Liver (tissue), 9 donors: ENCODE results near the gene LAPTM4A. TPM values are rescaled to one million over a fixed set of nuclear protein-coding genes. Genes with fewer than 3 reads are reported as not detected.
"Not testable (repeated sequence)": the region's sequence is repeated elsewhere in the genome, so short reads cannot be mapped to it uniquely, and the experiment has no call there.

Experiments used
- DNase-seq: peaks from one replicate; pipeline ENCODE4 v3.0.0-alpha.2; 2017; ENCODE audit warnings: low spot score
- H3K27ac ChIP-seq, 2 donors: one replicate each; pipeline ENCODE4 v1.7.0; 2013; ENCODE audit warnings: inconsistent platforms in 2 of 2, low read length in 2 of 2, control low read depth in 1 of 2, low read depth in 1 of 2, mild to moderate bottlenecking in 1 of 2
- H3K27me3 ChIP-seq, 4 donors: one replicate each; pipeline versions ENCODE4 v1.6.1 to v1.7.0; 2013; ENCODE audit warnings: low read length in 3 of 4, inconsistent platforms in 1 of 4, mild to moderate bottlenecking in 1 of 4, moderate library complexity in 1 of 4; ENCODE audit not compliant: control insufficient read depth in 4 of 4, insufficient read depth in 4 of 4
- H3K36me3 ChIP-seq, 4 donors: one replicate each; pipeline versions ENCODE4 v1.6.1 to v1.7.0; 2013; ENCODE audit warnings: low read length in 3 of 4, mild to moderate bottlenecking in 3 of 4, low read depth in 1 of 4, moderate library complexity in 1 of 4; ENCODE audit not compliant: control insufficient read depth in 4 of 4, insufficient read depth in 3 of 4
- H3K4me1 ChIP-seq, 4 donors: one replicate each; pipeline versions ENCODE4 v1.6.1 to v1.7.0; 2013; ENCODE audit warnings: low read length in 3 of 4, mild to moderate bottlenecking in 3 of 4, moderate library complexity in 1 of 4; ENCODE audit not compliant: control insufficient read depth in 4 of 4, insufficient read depth in 4 of 4
- H3K4me3 ChIP-seq, 3 donors: one replicate each; pipeline versions ENCODE4 v1.6.1 to v1.7.0; 2013; ENCODE audit warnings: low read length in 3 of 3, control low read depth in 1 of 3, low read depth in 1 of 3, mild to moderate bottlenecking in 1 of 3
- H3K9ac ChIP-seq, 2 donors: one replicate each; pipeline ENCODE4 v1.7.0; 2013; ENCODE audit warnings: low read length in 2 of 2, mild to moderate bottlenecking in 2 of 2, moderate library complexity in 2 of 2, control low read depth in 1 of 2, low read depth in 1 of 2
- H3K9me3 ChIP-seq, 4 donors: one replicate each; pipeline versions ENCODE4 v1.6.1 to v1.7.0; 2013; ENCODE audit warnings: low read length in 3 of 4; ENCODE audit not compliant: control insufficient read depth in 4 of 4
- FOXA1 ChIP-seq: IDR thresholded peaks from 2 replicates; pipeline ENCODE4 v1.6.1; 2016; ENCODE audit warnings: antibody characterized with exemption
- FOXA2 ChIP-seq: IDR thresholded peaks from 2 replicates; pipeline ENCODE4 v1.6.1; 2016; ENCODE audit warnings: antibody characterized with exemption
- HNF4A ChIP-seq, 2 donors: conservative IDR thresholded peaks; 2 replicates each; pipeline ENCODE4 v1.6.1; 2016; ENCODE audit warnings: antibody characterized with exemption in 2 of 2, mild to moderate bottlenecking in 2 of 2
- HNF4G ChIP-seq: IDR thresholded peaks from 2 replicates; pipeline ENCODE4 v1.6.1; 2016; ENCODE audit warnings: antibody characterized with exemption
- NR2F2 ChIP-seq: IDR thresholded peaks from 2 replicates; pipeline ENCODE4 v1.6.1; 2016; ENCODE audit warnings: antibody characterized with exemption
- RXRA ChIP-seq, 2 donors: IDR thresholded peaks; 2 replicates each; pipeline ENCODE4 v1.6.1; 2017 to 2018; ENCODE audit warnings: antibody characterized with exemption in 2 of 2, mild to moderate bottlenecking in 1 of 2
- TAF1 ChIP-seq: conservative IDR thresholded peaks from 2 replicates; pipeline ENCODE4 v1.6.1; 2016; ENCODE audit warnings: antibody characterized with exemption, mild to moderate bottlenecking
- WGBS: extraction: QIAGEN DNeasy Blood & Tissue Kit; methylation state at CpG from one replicate; pipeline ENCODE4 v1.1.7; 2013; 5-methylcytosine and 5-hydroxymethylcytosine counted together
- polyA plus RNA-seq, 2 donors: library from polyadenylated mRNA; stranded (reverse) in 1 of 2; unstranded in 1 of 2; fragments of 200-250 nt in 1 of 2; fragments of >200 nt in 1 of 2; fragmentation: Nextera tagmentation in 1 of 2; extraction: Ambion mirVana in 1 of 2; gene quantifications; one replicate each; pipeline versions ENCODE4 v1.2.1 to v1.2.3, GENCODE V29; 2013 to 2015
- total RNA-seq, 2 donors: library from RNA; depleted of rRNA; stranded (reverse); fragments of >200 nt; gene quantifications; one replicate each; pipeline ENCODE4 v1.2.3, GENCODE V29; 2014
- TF ChIP-seq, protein P1 (sequence below): IDR thresholded peaks from 2 replicates; pipeline ENCODE4 v1.6.1; 2016; ENCODE audit warnings: antibody characterized with exemption, mild to moderate bottlenecking
- TF ChIP-seq, protein P2 (sequence below): IDR thresholded peaks from 2 replicates; pipeline ENCODE4 v1.6.1; 2016; ENCODE audit warnings: antibody characterized with exemption
- TF ChIP-seq, protein P3 (sequence below): IDR thresholded peaks from 2 replicates; pipeline ENCODE4 v1.6.1; 2016; ENCODE audit warnings: antibody characterized with exemption
- TF ChIP-seq, protein P4 (sequence below): fragments of 150-350 bp; IDR thresholded peaks from 2 replicates; pipeline ENCODE4 v1.5.1; 2017; ENCODE audit warnings: improper control_type of control experiment, low read depth, low read length; ENCODE audit not compliant: missing input control
- donor health status: healthy.
- donor health status: healthy.
- donor health status: healthy.
- donor health status: healthy.
- donor health status: healthy.

The LAPTM4A gene
- total and polyA plus RNA-seq, 4 donors: 69.1 to 183 (median 122) TPM

DNA sequence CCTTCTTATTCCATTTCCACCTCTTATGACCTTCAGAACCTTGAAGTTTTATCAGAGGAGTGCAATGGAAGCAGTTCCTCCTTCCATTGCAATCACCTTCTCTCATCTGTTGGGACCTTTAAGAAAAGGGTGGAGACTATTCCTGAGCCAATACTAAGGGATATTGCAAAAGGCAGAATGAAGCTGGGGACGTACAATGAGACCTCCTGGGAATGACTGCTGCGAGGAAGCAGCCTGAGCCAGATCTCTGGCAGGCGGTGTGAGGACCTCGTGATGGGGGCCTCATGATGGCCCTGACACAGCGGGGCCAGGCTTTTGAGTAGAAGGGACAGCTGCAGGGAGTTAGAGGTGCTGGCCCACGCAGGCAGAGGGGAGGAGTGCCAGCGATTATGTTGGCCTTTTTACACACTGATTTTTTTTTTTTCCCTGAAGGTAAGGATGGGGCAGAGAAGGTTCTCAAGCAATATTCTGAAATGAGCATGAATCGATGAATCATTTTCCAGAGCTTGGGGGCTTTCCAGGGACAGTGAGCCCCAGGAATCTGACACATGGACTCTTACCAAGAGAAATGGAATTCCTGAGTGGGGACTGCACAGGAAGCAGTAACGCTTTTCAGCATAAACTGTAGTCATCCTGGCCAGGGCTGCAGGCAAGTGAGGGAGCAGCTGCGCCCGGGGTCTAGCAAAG is 40.0 kb upstream of the LAPTM4A start:
- no peak overlapping the region for H3K9ac ChIP-seq
- H3K4me1 ChIP-seq: peaks cover 0 to 25% (median 17%) of the 10 kb centered on the region in 4 donors
- WGBS: 73% methylated on average over 11 of the region's 11 CpGs
- H3K36me3 ChIP-seq: no peaks in the 10 kb centered on the region
- no peak overlapping the region for H3K4me3 ChIP-seq
- no peaks in the 10 kb centered on the region for H3K9me3 ChIP-seq
- H3K27me3 ChIP-seq: no peaks in the 10 kb centered on the region
- no peak overlapping the region for H3K27ac ChIP-seq
- TF ChIP-seq, protein P1, sequence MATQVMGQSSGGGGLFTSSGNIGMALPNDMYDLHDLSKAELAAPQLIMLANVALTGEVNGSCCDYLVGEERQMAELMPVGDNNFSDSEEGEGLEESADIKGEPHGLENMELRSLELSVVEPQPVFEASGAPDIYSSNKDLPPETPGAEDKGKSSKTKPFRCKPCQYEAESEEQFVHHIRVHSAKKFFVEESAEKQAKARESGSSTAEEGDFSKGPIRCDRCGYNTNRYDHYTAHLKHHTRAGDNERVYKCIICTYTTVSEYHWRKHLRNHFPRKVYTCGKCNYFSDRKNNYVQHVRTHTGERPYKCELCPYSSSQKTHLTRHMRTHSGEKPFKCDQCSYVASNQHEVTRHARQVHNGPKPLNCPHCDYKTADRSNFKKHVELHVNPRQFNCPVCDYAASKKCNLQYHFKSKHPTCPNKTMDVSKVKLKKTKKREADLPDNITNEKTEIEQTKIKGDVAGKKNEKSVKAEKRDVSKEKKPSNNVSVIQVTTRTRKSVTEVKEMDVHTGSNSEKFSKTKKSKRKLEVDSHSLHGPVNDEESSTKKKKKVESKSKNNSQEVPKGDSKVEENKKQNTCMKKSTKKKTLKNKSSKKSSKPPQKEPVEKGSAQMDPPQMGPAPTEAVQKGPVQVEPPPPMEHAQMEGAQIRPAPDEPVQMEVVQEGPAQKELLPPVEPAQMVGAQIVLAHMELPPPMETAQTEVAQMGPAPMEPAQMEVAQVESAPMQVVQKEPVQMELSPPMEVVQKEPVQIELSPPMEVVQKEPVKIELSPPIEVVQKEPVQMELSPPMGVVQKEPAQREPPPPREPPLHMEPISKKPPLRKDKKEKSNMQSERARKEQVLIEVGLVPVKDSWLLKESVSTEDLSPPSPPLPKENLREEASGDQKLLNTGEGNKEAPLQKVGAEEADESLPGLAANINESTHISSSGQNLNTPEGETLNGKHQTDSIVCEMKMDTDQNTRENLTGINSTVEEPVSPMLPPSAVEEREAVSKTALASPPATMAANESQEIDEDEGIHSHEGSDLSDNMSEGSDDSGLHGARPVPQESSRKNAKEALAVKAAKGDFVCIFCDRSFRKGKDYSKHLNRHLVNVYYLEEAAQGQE: no peak
- no peak for TF ChIP-seq RXRA (IDR thresholded peaks at IDR 0.05)
- no peak for TF ChIP-seq FOXA1
- TF ChIP-seq, protein P2, sequence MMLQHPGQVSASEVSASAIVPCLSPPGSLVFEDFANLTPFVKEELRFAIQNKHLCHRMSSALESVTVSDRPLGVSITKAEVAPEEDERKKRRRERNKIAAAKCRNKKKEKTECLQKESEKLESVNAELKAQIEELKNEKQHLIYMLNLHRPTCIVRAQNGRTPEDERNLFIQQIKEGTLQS: no peak
- no peak for TF ChIP-seq HNF4G
- no peak for TF ChIP-seq TAF1
- TF ChIP-seq HNF4A (conservative IDR thresholded peaks at IDR 0.05): no peak
- TF ChIP-seq, protein P3, sequence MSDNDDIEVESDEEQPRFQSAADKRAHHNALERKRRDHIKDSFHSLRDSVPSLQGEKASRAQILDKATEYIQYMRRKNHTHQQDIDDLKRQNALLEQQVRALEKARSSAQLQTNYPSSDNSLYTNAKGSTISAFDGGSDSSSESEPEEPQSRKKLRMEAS: no peak
- TF ChIP-seq NR2F2: no peak
- no peak for DNase-seq

DNA sequence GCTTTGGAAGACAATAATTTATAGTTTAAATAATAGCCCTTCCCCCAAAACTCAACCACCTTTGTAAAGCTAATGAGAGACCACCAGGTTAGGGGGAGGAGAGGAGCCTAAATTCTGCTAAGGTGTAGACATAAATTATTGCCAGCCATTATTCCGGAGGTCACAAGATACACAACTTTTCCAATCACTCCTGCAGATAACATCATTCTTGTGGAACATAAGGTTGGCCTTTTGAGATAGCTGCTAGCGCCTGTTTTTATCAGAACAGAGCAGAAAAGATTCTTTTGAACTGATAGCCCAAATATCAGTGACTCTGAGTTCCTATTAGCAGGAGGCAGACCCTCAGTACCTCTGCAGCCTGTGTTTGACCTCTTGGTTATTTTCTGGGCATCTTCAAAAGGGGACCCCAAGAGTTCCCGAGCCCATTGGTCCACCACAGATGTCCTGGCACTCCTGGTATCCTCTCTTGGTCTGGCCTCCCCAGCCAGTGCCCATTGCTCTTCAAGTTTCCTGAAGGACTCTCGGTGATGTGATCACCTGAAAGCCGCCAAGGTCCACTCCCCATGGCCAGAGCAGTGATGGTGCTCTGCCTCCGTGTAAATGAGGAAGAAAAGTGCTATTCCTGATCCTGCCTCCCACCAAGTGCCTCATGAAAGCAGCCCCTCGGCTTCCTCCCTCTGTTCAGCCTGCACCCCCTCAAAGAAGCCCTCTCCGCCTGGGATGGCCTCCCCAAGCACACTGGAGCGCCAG is 38.5 kb upstream of the LAPTM4A start:
- no peaks in the 10 kb centered on the region for H3K9me3 ChIP-seq
- TF ChIP-seq FOXA2 (no peak), TAF1 (no peak), HNF4A (conservative IDR thresholded peaks at IDR 0.05) (no peak)
- TF ChIP-seq, protein P4, sequence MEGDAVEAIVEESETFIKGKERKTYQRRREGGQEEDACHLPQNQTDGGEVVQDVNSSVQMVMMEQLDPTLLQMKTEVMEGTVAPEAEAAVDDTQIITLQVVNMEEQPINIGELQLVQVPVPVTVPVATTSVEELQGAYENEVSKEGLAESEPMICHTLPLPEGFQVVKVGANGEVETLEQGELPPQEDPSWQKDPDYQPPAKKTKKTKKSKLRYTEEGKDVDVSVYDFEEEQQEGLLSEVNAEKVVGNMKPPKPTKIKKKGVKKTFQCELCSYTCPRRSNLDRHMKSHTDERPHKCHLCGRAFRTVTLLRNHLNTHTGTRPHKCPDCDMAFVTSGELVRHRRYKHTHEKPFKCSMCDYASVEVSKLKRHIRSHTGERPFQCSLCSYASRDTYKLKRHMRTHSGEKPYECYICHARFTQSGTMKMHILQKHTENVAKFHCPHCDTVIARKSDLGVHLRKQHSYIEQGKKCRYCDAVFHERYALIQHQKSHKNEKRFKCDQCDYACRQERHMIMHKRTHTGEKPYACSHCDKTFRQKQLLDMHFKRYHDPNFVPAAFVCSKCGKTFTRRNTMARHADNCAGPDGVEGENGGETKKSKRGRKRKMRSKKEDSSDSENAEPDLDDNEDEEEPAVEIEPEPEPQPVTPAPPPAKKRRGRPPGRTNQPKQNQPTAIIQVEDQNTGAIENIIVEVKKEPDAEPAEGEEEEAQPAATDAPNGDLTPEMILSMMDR: no peak
- 92% methylated on average over 9 of the region's 9 CpGs for WGBS

DNA sequence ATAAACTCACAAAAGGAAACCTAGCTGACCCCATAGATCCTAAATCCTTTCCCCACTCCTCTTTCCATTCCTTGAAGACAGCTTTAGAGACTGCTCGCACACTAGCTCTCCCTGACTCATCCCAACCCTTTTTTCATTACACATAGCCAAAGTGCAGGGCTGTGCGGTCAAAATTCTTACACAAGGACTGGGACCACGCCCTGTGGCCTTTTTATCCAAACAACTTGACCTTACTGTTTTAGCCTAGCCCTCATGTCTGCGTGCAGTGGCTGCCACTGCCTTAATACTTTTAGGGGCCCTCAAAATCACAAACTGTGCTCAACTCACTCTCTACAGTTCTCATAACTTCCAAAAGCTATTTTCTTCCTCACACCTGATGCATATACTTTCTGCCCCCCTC is 34.5 kb upstream of the LAPTM4A start:
- not testable (repeated sequence) for H3K27ac ChIP-seq, DNase-seq, H3K9ac ChIP-seq, H3K4me3 ChIP-seq, H3K4me1 ChIP-seq, H3K36me3 ChIP-seq, H3K9me3 ChIP-seq, H3K27me3 ChIP-seq
- WGBS: 95% methylated on average over 4 of the region's 4 CpGs

More for the DNA sequence above, 38.5 kb upstream of the LAPTM4A start:
- no peak for DNase-seq
- Histone ChIP-seq H3K27ac (no peak overlapping the region), H3K4me1 (peaks cover 0 to 19% (median 15%) of the 10 kb centered on the region in 4 donors), H3K4me3 (no peak overlapping the region), H3K9ac (no peak overlapping the region), H3K27me3 (no peaks in the 10 kb centered on the region), H3K36me3 (no peaks in the 10 kb centered on the region)

DNA sequence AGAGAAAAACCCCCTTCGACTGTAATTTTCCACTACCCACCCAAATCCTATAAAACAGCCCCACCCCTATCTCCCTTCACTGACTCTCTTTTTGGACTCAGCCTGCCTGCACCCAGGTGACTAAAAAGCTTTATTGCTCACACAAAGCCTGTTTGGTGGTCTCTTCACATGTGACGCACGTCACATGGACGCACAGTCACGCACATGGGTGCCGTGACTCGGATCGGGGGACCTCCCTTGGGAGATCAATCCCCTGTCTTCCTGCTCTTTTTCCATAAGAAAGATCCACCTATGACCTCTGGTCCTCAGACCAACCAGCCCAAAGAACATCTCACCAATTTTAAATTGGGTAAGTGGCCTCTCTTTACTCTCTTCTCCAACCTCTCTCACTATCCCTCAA is 31.4 kb upstream of the LAPTM4A start:
- H3K36me3 ChIP-seq, H3K4me3 ChIP-seq, H3K9me3 ChIP-seq, H3K9ac ChIP-seq, DNase-seq, H3K4me1 ChIP-seq, H3K27me3 ChIP-seq, H3K27ac ChIP-seq: not testable (repeated sequence)
- 97% methylated on average over 8 of the region's 8 CpGs for WGBS
